ENCODE data around the gene NCOA7.

The NCOA7 gene

DNA sequence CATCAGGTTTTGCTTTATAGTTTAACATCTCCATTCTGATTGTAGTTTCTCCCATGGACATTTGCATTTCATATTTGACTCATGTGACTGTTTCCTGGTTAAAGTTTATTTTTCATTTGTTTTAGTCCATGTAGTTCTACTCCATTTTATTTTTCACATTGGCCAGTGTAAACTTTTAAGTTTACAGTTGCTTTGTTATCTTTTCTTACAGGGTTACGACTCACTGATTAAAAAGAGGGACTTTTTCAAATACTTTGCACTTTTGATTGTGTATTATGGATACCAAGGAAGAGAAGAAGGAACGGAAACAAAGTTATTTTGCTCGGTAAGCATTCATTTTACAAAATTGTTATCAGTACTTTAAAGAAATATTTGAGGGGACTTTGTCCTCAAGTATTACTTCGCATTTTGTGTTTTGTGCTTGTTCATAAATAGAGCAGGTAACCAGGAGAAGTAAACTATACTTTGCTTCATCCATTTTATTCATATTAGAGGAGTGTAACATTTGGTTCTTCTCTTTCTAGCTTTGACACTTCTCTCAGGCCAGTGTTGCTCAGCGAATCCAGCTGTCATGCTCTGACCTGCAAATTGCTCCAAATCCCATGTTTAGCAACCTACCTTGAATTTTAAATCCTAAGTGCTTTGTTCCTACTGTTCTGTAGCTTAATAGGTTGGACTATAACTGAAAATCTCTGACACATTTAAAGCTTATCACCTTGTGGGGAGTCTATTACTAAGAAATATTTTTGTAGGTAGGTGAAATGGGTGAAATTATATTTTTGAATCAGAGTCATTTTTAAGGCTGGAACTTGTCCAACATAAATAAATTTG is 24.5 kb downstream of the NCOA7 start:
- no peak for DNase-seq

DNA sequence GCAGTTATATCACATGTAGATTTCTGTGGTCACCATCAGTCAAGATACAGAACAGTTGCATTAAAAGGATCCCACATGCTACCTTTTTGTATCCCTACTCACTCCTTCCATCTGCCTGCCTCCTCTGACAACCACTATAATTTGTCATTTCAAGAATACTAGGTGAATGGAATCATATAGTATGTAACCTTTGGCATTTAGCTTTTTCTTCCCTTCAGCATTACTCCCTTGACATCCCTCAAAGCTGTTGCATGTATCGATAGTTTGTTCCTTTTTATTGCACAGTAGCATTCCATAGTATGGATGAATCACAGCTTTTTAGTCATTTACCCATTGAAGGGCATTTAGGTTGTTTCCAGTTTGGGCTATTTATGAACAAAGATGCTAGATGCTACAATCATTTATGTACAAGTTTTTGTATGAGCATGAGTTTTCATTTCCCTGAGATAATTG is 26.1 kb downstream of the NCOA7 start:
- no peak for DNase-seq

DNA sequence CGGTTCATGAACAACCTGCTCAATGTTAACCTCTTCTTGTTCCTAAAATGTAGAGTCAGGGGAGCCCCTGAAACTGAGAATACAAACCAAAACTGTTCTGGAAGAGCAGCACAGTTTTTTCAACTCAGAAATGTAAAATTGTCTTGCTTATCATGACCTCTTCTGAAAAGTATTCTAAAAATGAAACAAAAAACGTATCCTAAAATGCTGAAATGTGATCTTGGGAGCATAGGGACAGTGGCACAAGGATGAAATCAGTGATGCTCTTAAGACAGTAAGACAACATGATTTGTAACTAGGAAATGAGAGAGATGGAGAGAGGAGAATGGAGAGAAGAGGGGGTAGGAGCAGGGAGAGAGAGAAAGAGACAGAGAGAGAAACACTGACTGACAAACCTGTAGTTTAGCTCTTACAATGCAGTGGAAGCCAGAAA is 27.5 kb downstream of the NCOA7 start:
- DNase-seq = no peak

DNA sequence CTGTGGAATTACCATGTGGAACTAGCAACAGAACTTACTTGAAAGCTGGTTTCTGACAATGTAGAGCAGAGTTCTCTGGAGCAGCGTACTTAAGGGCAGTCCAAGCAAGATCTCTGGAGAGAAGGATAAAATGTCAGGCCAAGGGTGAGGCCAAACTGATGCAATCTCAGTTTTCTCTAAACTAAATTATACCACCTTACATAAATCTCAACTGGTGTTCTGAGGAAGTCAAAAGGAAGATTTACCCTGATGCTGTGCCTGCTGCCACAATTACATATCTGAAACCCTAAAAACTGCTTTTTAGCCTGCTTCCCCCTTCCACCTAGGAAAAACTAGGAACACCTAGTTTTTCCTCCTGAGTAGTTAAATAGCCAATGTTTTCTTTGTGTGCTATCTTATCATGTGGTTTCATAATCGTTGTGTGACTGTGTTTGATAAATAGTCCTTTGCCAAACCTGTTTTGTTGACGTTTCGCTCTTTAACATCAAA is 28.1 kb downstream of the NCOA7 start:
- no peak for DNase-seq

DNA sequence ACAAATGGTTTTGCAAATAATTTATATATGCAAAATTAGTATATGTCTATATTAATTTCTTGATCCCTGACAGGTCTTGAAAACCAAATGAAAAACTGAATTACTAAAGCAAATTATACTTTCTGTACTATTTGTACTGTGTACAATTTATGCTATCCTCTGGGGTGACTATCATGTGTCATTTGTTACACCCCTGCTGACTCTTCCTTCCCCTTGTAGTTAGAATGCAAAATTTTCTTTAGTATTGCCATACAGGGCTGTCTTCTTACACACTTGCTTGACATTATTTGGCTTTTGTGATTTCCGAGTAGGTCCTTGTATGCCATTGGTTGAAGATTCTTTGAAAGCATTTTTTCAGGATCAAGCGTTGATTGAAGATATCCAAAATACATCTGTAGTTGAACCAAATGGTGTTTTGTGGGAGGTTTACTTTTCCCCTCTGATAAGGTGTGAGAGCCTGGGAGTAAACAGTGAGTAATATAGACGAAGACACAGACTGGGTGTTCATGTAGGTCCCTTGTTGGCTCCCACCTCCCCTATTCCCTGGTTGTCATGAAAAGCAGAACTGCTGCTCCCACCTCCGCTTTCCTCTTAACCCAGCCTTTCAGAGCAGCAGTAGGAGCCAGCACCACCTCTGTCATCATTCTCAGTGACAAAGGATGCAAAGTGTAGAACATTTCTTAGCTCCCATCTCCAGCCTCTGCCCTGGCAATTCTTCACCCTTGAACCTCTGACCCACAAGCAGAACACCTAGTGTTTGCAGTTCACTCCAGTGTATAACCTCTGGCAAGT is 29.0 kb downstream of the NCOA7 start:
- no peak for DNase-seq

DNA sequence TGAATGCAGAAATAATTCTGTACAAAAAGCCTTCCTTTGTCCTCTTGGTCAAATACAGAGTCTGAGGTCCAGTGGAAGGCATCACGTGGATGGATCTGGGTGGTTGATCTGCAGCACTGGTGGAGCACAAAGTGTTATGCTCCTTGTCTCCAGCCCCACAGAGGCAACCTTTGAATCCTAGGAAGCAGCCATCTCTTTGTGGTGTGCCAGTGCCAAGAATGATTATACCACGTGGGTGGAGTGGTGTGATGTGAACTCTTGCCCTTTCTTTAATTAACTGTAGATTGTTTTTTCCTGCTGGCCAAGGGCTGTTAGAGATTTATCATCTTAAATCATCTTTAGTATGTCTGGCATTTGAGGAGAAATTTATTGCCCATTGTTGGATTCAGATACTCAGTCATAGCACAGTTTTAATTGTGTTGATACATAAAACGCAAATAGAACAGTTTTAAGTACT is 31.1 kb downstream of the NCOA7 start:
- DNase-seq = no peak

DNA sequence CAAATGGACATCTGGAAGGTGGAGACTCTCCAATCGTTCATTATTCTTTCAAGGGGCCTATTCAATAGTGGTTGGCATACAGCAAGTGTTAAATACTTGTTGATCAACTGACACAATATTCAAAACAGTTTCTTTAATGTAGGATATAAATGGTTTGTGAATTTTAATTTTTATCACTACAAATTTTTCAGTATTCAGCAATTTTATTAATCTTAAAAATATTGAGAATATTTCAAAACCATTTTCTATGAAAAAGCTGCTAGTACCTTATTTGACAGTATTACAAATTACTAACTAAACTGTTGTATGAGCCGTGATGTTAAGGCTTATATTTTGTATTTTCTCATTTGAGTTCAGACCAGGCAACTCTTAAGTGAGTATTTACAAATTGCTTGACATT is 32.4 kb downstream of the NCOA7 start:
- DNase-seq = no peak

DNA sequence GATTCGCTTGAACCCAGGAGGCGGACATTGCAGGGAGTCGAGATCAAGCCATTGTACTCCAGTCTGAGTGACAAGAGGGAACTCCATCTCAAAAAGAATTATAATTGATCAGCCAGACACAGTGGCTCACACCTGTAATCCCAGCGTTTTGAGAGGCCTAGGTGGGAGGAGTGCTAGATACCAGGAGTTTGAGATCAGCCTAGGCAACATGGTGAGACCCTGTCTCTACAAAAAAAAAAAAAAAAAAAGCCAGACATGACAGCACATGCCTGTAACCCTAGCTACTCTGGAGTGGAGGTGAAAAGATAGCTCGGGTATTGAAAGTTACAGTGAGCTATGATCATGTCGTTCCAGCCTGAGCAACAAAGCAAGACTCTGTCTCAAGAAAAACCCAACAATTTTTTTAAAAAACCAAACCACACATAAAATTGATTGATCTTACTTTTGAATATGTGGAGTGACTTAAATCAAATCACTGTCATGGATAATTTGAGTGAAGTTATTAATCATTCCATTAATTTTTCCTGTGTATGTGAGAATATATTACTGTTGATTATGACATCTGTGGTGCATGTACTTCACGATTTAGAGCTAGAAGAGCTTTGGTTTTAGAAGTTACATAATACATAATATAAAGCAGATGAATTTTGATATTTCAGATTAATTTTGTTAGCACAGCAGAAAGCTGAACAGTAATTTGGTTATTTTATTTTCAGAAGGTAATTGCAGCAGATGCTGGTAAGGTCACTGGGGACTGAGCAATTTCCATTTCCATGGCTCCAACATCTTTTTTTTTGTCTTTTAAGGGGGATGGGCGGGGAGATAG is 34.4 kb downstream of the NCOA7 start:
- DNase-seq = no peak

DNA sequence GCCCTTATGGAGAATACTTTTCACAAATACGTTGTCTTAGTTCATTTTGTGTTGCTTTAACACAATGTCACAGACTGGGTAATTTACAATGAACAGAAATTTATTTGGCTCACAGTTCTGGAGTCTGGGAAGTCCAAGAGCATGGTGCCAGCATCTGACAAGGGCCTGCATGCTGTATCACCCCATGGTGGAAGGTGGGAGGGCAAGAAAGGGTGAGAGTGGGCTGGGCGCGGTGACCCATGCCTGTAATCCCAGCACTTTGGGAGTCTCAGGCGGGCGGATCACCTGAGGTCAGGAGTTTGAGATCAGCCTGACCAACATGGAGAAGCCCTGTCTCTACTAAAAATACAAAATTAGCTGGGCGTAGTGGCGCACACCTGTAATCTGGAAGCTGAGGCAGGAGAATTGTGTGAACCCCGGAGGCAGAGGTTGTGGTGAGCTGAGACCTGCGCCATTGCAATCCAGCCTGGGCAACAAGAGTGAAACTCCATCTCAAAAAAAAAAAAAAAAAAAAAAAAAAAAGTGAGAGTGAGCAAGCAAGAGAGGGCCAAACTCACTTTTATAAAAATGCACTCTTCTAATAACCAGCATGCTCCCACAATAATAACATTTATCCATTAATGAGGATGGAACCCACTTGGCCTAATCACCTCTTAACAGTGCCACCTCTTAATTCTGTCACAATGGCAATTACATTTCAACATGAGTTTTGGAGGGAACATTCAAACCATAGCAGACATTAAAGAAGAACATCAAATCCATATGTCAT is 36.1 kb downstream of the NCOA7 start:
- DNase-seq = no peak

DNA sequence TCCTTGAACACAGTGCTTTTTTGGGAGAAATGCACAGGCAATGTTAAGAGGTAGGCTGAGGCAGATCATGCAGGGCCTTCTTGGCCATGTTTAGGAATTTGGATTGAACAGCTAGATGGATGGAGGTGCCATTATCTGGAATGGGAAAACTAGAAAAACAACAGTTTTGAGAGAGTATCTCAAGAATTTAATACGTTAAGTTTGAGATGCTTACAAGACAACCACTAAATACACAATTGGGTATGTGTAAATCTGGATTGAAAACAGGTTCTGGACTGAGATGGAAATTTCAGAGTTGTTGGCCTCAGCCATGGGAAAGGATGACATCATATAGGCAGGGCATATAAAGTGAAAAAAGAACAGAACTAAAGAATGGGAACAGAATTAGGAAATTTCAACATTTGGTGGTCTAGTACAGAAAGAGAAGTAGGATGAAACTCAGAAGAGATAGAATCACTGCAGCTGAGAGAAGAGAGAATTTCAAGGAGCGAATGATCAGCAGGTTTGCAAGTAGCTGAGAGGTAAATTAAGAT is 37.1 kb downstream of the NCOA7 start:
- DNase-seq = no peak

DNA sequence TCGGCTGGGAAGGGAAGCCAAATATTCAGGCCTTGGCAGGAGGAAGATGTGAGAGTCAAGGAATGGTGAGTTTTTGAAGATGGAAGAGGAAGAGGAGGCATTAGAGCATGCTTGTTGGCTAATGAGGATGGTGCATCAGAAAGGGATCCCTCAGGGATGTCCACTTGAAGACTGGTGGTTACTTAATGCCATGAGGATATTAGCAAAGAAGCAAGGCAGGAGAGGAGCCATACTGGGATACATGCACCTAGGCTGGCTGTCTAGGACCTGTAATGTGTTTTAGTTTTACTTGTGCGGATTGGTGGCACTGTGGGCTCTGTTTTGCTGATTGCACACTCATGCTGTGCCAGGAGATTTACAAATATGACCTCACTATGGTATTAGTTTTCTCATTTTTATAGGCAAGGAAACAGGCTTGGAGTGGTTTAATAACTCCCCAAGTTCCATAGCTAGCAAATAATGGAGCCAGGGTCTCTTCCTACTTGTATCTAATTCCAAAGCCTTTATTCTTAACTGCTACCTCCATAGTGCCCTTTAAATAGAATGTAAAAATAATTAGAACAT is 37.8 kb downstream of the NCOA7 start:
- DNase-seq = no peak

DNA sequence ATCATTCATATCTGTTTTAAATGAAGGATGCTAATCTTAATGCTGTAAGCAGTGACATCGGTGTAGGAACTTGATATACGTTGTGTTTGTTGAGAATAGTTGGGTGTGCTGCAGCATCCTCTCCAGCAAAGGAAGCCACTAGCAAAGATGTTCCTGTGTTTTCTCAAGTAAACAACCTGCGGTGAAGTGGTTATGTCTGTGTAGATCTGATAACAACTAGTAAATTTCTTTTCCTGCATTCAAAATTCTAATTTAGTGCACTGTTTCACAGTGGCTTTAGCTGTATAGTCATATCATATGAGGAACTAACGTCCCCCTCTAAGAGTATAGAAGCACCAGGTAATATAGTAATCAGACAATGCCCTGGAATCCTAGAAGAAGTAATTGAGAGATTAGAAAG is 38.7 kb downstream of the NCOA7 start:
- DNase-seq = peak; percentile 57

DNA sequence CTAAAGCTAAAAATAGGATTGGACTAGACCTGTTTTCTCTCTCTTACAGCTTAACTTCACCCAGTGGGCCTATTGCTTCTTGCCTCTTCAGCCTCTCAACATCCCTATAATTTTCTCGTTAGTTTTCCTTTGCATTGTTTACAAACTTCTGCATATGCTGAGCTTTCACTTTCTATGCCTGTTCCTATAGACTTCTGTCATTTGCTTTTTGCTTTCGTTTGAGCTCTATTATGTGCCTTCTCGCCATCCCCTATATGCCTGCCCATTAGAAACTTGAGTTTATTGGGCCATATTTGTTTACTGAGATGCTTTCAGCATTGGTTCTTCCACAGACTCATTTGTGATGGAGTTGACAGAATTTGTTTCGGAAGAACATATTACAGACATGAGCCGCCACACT is 40.9 kb downstream of the NCOA7 start:
- DNase-seq = peak; percentile 23

DNA sequence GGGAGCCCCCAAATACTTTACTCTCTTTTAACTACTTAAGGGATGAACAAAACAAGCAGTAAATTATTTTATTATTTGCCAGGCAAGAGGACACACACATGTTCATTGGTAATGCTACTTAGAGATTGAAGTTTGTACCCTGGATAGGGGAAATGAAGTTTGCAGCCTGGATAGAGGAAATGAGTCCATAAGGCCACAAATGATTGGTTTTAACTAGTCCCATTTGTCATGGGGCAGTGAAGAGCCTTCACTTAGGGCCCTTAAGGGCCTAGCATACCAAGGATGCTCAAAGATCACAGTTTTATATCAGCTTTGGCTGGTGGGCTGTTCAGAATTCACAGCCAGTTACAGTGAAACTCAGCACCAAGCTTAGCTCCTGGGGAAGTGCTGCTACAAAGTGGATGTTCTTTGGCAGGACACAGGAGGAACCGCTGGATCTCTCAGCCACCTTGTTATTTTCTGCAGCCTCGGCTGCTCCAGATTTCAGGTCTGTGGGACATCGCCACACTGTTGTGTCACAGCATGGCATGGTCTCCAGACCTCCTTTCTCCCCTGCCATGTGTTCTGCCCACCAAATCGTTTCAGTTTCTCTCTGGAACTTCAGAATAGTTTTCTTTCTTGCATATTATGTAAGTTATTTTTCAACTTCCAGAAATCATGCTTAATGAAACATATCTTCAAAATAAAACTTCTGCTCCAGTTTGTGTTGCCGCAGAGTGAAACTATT is 41.8 kb downstream of the NCOA7 start:
- no peak for DNase-seq

DNA sequence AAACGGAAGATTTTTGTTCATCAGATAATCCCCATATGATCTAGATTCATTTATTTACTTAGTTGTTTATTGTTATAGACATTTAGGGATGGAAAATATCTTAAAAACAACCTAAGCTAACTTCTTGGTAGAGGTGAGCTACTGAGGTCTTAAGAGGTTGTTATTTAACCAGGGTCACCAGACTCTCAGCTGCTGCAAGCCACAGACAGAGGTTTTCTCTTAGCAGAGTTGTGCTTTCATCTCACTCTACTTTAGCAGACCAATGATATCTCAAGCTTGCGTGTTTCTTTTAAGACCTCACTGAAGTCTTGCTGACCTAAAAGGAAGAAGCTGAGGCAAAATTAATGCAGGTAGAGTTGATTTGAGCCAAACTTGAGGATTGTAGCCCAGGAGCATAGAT is 43.6 kb downstream of the NCOA7 start:
- peak; percentile 33 for DNase-seq

DNA sequence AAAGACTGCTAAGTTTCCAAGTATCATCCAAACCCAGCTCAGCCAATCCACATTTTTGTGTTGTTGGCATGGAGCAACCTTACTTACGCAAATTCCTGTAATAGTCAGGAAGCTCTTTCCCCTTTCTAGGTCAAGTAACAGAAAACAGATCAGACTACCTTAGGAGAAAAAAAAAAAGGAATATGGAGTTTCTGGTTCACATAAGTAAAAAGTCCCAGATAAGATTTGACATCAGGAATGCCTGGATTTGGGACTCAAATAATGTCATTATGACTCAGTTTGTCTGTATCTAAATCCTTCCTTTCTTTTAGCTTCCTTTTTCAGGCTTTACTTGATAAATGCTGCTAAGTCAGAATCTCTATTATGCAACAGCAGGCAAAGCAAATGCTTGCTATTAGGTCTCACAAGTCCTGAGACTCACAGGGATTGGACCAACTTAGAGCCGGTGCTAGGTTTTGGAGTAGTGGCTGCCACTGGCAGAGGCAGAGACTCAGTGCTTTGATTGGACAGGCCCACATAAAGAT is 44.5 kb downstream of the NCOA7 start:
- no peak for DNase-seq

DNA sequence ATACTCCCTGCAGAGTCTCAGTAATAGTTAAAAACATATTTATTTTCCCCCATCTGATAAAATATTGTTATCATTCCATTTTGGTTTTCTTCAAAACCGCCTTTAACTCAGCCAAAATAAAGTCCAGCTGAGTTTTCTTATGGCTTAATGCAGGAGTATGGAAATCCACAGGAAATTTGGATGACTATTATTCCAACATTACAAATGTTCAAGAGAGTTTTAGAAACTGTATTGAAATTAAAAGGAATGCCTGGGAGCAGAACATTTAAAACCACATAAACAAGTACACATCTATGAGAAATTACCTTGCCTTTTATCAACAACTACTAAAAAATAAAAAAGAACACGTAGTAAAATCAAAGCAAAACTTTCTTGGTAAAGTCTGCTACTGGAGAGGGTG is 45.7 kb downstream of the NCOA7 start:
- DNase-seq = no peak

DNA sequence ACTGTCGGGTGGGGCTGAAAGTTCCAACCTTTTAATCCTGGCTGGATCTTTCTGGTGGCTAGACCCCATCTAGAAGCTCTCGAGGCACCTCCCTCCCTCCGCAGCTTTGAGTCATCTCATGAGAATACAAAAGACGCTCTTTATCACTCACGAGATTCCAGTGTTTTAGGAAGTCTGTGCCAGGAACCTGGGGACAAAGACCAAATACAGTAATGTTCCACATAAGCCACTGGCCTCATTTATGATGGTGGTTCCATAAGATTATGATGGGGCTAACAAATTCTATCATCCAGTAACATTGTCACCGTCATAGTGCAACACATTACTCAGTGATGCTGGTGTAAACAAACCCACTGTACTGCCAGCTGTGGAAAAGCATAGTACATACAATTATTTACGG is 48.7 kb downstream of the NCOA7 start:
- no peak for DNase-seq

DNA sequence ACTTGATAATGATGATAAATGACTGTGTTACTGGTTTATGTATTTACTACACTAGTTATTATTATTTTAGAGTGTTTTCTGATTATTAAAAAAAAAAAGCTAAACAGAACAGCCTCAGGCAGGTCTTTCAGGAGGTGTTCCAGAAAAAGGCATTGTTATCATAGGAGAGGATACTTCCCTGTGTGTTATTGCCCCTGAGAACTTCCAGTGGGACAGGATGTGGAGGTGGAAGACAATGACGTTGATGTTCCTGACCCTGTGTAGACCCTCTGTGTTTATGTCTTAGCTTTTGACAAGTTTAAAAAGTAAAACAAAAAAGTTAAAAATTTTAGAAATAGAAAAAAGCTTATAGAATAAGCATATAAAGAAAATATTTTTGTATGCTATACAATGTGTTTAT is 49.1 kb downstream of the NCOA7 start:
- no peak for DNase-seq

DNA sequence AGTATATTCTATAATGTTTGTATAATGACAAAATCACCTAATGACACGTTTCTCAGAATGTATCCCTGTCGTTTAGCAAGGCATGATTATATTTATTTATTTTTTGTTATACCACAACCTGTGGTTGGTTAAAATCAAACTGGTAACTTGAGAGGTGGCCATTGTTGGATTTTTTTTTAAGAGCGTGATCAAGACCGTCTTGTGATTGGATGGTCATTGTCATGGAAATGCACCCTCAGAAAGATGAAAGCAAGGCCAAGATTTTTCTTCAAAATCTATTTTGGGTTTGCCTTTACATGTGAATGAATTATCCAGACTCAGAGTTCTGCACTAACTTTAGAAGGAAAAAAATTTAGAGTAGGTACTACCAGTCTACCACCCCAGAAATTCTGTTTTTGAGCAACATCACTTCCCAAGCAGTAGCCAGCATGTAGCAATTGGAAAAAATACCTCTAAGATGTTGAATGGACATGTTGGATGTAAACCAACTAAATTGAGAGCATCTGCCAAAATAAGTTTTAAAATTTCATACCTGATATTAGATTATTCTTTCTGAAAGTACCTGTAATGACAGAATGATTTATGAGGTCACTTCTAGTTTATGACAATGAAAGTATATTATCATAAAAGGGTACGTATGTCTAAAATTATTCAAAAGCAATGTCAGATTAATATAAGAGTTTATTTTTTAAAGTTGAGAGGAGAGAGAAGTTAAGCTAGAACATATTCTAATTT is 50.8 kb downstream of the NCOA7 start:
- no peak for DNase-seq

Data from CD4-positive, alpha-beta T cell treated with Interleukin-21 for 1 hour (primary cell).